Testis (tissue), 3 donors: ENCODE data around the gene RHEB. TPM values are rescaled to one million over a fixed set of nuclear protein-coding genes. Genes with fewer than 3 reads are reported as not detected.

Source experiments
- DNase-seq: peaks from one replicate; pipeline ENCODE4 v3.0.0-alpha.2; 2019
- H3K27ac ChIP-seq, 2 donors: fragments of 200-600 bp; sonication (generic); one replicate each; pipeline ENCODE4 v1.5.1; 2019
- H3K27me3 ChIP-seq: fragments of 200-600 bp; sonication (generic); one replicate; pipeline ENCODE4 v1.5.1; 2019
- H3K36me3 ChIP-seq: fragments of 200-600 bp; sonication (generic); one replicate; pipeline ENCODE4 v1.5.1; 2017; ENCODE audit warnings: low read depth; ENCODE audit errors: missing control alignments
- H3K4me1 ChIP-seq: fragments of 200-600 bp; sonication (generic); one replicate; pipeline ENCODE4 v1.5.1; 2019
- H3K4me3 ChIP-seq, 2 donors: fragments of 200-600 bp; sonication (generic); one replicate each; pipeline ENCODE4 v1.5.1; 2017 to 2019
- H3K9me3 ChIP-seq: fragments of 200-600 bp; sonication (generic); one replicate; pipeline ENCODE4 v1.5.1; 2017
- CTCF ChIP-seq, 3 experiments: fragments of 450-650 bp in 2 of 3; fragments of 200-600 bp in 1 of 3; sonication (generic) in 1 of 3; IDR thresholded peaks; one replicate each; pipeline ENCODE4 v1.5.1; 2016 to 2019; ENCODE audit warnings: antibody characterized with exemption in 3 of 3, mild to moderate bottlenecking in 2 of 3, moderate library complexity in 1 of 3
- POLR2A ChIP-seq: fragments of 450-650 bp; IDR thresholded peaks from one replicate; pipeline ENCODE4 v1.6.1; 2017; ENCODE audit warnings: antibody characterized with exemption, mild to moderate bottlenecking, moderate library complexity
- WGBS, 2 donors: methylation state at CpG; one replicate each; pipeline ENCODE4 v1.1.5; 2018; 5-methylcytosine and 5-hydroxymethylcytosine counted together
- intact Hi-C: fragments of 100-400 bp; cut with DNase I; formaldehyde crosslinking; loops from one replicate; pipeline ENCODE4 v1.15.1; 2023; ENCODE audit warnings: low total_unique reads
- polyA plus RNA-seq: library from polyadenylated mRNA; stranded (reverse); fragments of 350-450 nt; fragmentation: Illumina TruSeq; extraction: RNeasy Lipid Tissue Mini Kit (QIAGEN cat#74804); gene quantifications from one replicate; pipeline ENCODE4 v1.2.3, GENCODE V29; 2014; ENCODE audit warnings: low read depth, low replicate concordance; ENCODE audit not compliant: insufficient read depth
- total RNA-seq, 2 donors: library from RNA; depleted of rRNA; stranded (reverse); fragments of >200 nt; gene quantifications; one replicate each; pipeline ENCODE4 v1.2.3, GENCODE V29; 2016

The RHEB gene
- total and polyA plus RNA-seq, 3 donors from 2014 or later = 59.4 to 88.1 (median 74.6) TPM

- Histone ChIP-seq H3K4me3 (no peak overlapping the region), H3K27me3 (no peaks in the 10 kb centered on the region), H3K4me1 (peaks cover 23% of the 10 kb centered on the region), H3K9me3 (no peaks in the 10 kb centered on the region), H3K27ac (peak overlapping the region; percentile 29 to 42), H3K36me3 (no peaks in the 10 kb centered on the region)
- intact Hi-C loops = no loop called here
- 51 to 76% methylated on average over 4 of the region's 4 CpGs for WGBS, 2 donors
- DNase-seq = no peak
- no peak for TF ChIP-seq POLR2A
- no peak for TF ChIP-seq CTCF (IDR thresholded peaks at IDR 0.05)
Measured at GRCh38 chr7:151511270-151511669, 8.4 kb downstream of the RHEB start.

- intact Hi-C loops = no loop called here
- H3K36me3 ChIP-seq = no peaks in the 10 kb centered on the region
- TF ChIP-seq POLR2A (no peak), CTCF (IDR thresholded peaks at IDR 0.05) (no peak)
- no peaks in the 10 kb centered on the region for H3K9me3 ChIP-seq
- H3K4me1 ChIP-seq = peaks cover 23% of the 10 kb centered on the region
- DNase-seq = no peak
- no peak overlapping the region for H3K27ac ChIP-seq
- H3K4me3 ChIP-seq = no peak overlapping the region
- H3K27me3 ChIP-seq = no peaks in the 10 kb centered on the region
- 79 to 85% methylated on average over 5 of the region's 5 CpGs for WGBS, 2 donors
Measured at GRCh38 chr7:151509670-151510333, 9.9 kb downstream of the RHEB start.

GRCh38 chr7:151508991-151509390 lies 10.7 kb downstream of the RHEB start:
- Histone ChIP-seq H3K27me3 (no peaks in the 10 kb centered on the region), H3K27ac (no peak overlapping the region), H3K36me3 (no peaks in the 10 kb centered on the region), H3K4me1 (peaks cover 23% of the 10 kb centered on the region), H3K4me3 (no peak overlapping the region), H3K9me3 (no peaks in the 10 kb centered on the region)
- intact Hi-C loops = no loop called here
- TF ChIP-seq POLR2A (no peak), CTCF (IDR thresholded peaks at IDR 0.05) (no peak)
- no peak for DNase-seq
- 71 to 87% methylated on average over 6 of the region's 6 CpGs for WGBS, 2 donors

- no peak for TF ChIP-seq CTCF (IDR thresholded peaks at IDR 0.05)
- TF ChIP-seq POLR2A = no peak
- Histone ChIP-seq H3K9me3 (no peaks in the 10 kb centered on the region), H3K36me3 (no peaks in the 10 kb centered on the region), H3K27ac (no peak overlapping the region), H3K27me3 (no peaks in the 10 kb centered on the region), H3K4me3 (no peak overlapping the region), H3K4me1 (peaks cover 22% of the 10 kb centered on the region)
- 70 to 79% methylated on average over 2 of the region's 2 CpGs for WGBS, 2 donors
- intact Hi-C loops = no loop called here
- no peak for DNase-seq
Measured at GRCh38 chr7:151507806-151508205, 11.9 kb downstream of the RHEB start.

- 57 to 74% methylated on average over 5 of the region's 5 CpGs for WGBS, 2 donors
- no peaks in the 10 kb centered on the region for H3K27me3 ChIP-seq
- peaks cover 14% of the 10 kb centered on the region for H3K4me1 ChIP-seq
- H3K9me3 ChIP-seq = no peaks in the 10 kb centered on the region
- DNase-seq = no peak
- H3K27ac ChIP-seq = no peak overlapping the region
- intact Hi-C loops = no loop called here
- no peaks in the 10 kb centered on the region for H3K36me3 ChIP-seq
- TF ChIP-seq POLR2A = no peak
- no peak for TF ChIP-seq CTCF (IDR thresholded peaks at IDR 0.05)
- no peak overlapping the region for H3K4me3 ChIP-seq
Measured at GRCh38 chr7:151506901-151507382, 12.8 kb downstream of the RHEB start.
